Measurements from ENCODE around the gene NAT8L.

NAT8L gene

GRCh38 chr4:2089222-2089621, 30.1 kb downstream of the NAT8L start:
- no peaks in the 10 kb centered on the region for H3K9me3 Mint-ChIP-seq
- H3K4me1 Mint-ChIP-seq = no peaks in the 10 kb centered on the region
- no peak overlapping the region for H3K27ac Mint-ChIP-seq
- no peaks in the 10 kb centered on the region for H3K36me3 Mint-ChIP-seq
- no peak overlapping the region for H3K4me3 Mint-ChIP-seq
- H3K27me3 Mint-ChIP-seq = no peaks in the 10 kb centered on the region

DNA sequence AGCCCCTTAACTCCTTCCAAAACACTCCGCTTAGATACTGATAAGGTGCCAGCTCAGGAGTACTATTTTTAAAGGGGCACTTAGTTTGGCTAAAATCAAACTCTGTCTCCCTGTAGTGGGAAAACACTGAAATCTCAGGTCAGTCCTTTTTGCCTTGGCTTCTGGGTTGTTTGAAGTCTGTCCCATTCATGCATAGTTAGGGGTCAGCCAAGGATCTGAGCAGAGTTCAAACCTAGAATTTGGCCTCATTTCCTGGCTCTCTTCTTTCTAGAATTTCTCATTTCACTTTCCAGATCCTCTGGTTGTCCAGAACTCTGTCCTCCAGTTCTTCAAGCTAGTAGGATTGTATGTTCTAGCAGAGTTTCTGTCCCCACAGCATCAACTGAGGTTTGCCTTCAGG, 31.5 kb downstream of the NAT8L start:
- H3K4me3 Mint-ChIP-seq = no peak overlapping the region
- H3K4me1 Mint-ChIP-seq = no peaks in the 10 kb centered on the region
- H3K36me3 Mint-ChIP-seq = no peaks in the 10 kb centered on the region
- H3K27ac Mint-ChIP-seq = no peak overlapping the region
- H3K9me3 Mint-ChIP-seq = no peaks in the 10 kb centered on the region
- H3K27me3 Mint-ChIP-seq = no peaks in the 10 kb centered on the region

GRCh38 chr4:2091990-2092668, 33.0 kb downstream of the NAT8L start:
- no peaks in the 10 kb centered on the region for H3K4me1 Mint-ChIP-seq
- peaks cover 2% of the 10 kb centered on the region for H3K36me3 Mint-ChIP-seq
- H3K27ac Mint-ChIP-seq = no peak overlapping the region
- H3K9me3 Mint-ChIP-seq = peaks cover 8% of the 10 kb centered on the region
- H3K4me3 Mint-ChIP-seq = no peak overlapping the region
- no peaks in the 10 kb centered on the region for H3K27me3 Mint-ChIP-seq

GRCh38 chr4:2092669-2093053, 33.5 kb downstream of the NAT8L start:
- peaks cover 8% of the 10 kb centered on the region for H3K9me3 Mint-ChIP-seq
- H3K4me3 Mint-ChIP-seq = no peak overlapping the region
- H3K27me3 Mint-ChIP-seq = no peaks in the 10 kb centered on the region
- no peak overlapping the region for H3K27ac Mint-ChIP-seq
- no peaks in the 10 kb centered on the region for H3K4me1 Mint-ChIP-seq
- H3K36me3 Mint-ChIP-seq = peaks cover 2% of the 10 kb centered on the region

- H3K4me1 Mint-ChIP-seq = no peaks in the 10 kb centered on the region
- H3K27ac Mint-ChIP-seq = no peak overlapping the region
- H3K4me3 Mint-ChIP-seq = no peak overlapping the region
- no peaks in the 10 kb centered on the region for H3K27me3 Mint-ChIP-seq
- H3K36me3 Mint-ChIP-seq = peaks cover 2% of the 10 kb centered on the region
- H3K9me3 Mint-ChIP-seq = peaks cover 8% of the 10 kb centered on the region
These were observed 34.1 kb downstream of the NAT8L start for GRCh38 chr4:2093265-2093664.

GRCh38 chr4:2094545-2094944, 35.4 kb downstream of the NAT8L start:
- Mint-ChIP-seq H3K4me3 (no peak overlapping the region), H3K27me3 (no peaks in the 10 kb centered on the region), H3K9me3 (peaks cover 8% of the 10 kb centered on the region), H3K27ac (no peak overlapping the region), H3K36me3 (peaks cover 2% of the 10 kb centered on the region), H3K4me1 (no peaks in the 10 kb centered on the region)

- H3K9me3 Mint-ChIP-seq = peaks cover 8% of the 10 kb centered on the region
- no peak overlapping the region for H3K27ac Mint-ChIP-seq
- H3K36me3 Mint-ChIP-seq = peaks cover 2% of the 10 kb centered on the region
- no peaks in the 10 kb centered on the region for H3K4me1 Mint-ChIP-seq
- no peaks in the 10 kb centered on the region for H3K27me3 Mint-ChIP-seq
- H3K4me3 Mint-ChIP-seq = no peak overlapping the region
These were observed 36.3 kb downstream of the NAT8L start for GRCh38 chr4:2095236-2096072.

DNA sequence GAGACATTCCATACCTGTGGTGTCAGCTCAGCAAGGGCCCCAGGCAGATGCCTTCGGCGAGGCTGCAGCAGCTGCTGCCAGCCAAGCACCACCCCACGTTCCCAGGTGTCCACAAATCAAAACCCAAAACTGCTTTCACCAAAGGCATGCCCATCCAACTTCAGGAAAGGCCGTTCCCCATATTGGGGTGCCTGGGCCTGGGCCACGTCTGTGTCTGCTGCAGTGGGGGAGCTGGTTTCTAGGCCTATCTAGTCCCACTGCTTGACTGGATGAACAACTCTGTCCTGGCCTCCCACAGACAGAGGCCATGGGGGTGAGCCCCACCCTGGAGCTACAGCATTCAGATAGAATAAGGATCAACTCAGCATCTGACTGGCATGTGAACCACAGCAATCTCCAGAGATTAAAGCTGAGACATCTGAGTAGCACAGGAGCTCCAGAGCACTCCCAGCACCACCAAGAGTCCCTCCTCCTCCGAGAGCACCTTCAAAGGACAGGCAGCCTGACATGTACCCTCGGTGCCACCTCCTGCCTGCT, 37.0 kb downstream of the NAT8L start:
- no peak overlapping the region for H3K4me3 Mint-ChIP-seq
- no peak overlapping the region for H3K27ac Mint-ChIP-seq
- peaks cover under 1% of the 10 kb centered on the region for H3K27me3 Mint-ChIP-seq
- peaks cover 2% of the 10 kb centered on the region for H3K36me3 Mint-ChIP-seq
- peaks cover 8% of the 10 kb centered on the region for H3K9me3 Mint-ChIP-seq
- H3K4me1 Mint-ChIP-seq = no peaks in the 10 kb centered on the region

- Mint-ChIP-seq H3K4me1 (no peaks in the 10 kb centered on the region), H3K27me3 (peaks cover 1% of the 10 kb centered on the region), H3K27ac (no peak overlapping the region)
These were observed 42.4 kb downstream of the NAT8L start for GRCh38 chr4:2101346-2102044.

GRCh38 chr4:2102045-2102883, 43.1 kb downstream of the NAT8L start:
- H3K27me3 Mint-ChIP-seq = peaks cover 1% of the 10 kb centered on the region
- no peaks in the 10 kb centered on the region for H3K36me3 Mint-ChIP-seq
- H3K4me3 Mint-ChIP-seq = no peak overlapping the region
- H3K4me1 Mint-ChIP-seq = no peaks in the 10 kb centered on the region
- H3K9me3 Mint-ChIP-seq = peaks cover 5% of the 10 kb centered on the region
- H3K27ac Mint-ChIP-seq = no peak overlapping the region

More at GRCh38 chr4:2101346-2102044, 42.4 kb downstream of the NAT8L start:
- peaks cover under 1% of the 10 kb centered on the region for H3K36me3 Mint-ChIP-seq
- H3K4me3 Mint-ChIP-seq = no peak overlapping the region
- H3K9me3 Mint-ChIP-seq = peaks cover 11% of the 10 kb centered on the region

DNA sequence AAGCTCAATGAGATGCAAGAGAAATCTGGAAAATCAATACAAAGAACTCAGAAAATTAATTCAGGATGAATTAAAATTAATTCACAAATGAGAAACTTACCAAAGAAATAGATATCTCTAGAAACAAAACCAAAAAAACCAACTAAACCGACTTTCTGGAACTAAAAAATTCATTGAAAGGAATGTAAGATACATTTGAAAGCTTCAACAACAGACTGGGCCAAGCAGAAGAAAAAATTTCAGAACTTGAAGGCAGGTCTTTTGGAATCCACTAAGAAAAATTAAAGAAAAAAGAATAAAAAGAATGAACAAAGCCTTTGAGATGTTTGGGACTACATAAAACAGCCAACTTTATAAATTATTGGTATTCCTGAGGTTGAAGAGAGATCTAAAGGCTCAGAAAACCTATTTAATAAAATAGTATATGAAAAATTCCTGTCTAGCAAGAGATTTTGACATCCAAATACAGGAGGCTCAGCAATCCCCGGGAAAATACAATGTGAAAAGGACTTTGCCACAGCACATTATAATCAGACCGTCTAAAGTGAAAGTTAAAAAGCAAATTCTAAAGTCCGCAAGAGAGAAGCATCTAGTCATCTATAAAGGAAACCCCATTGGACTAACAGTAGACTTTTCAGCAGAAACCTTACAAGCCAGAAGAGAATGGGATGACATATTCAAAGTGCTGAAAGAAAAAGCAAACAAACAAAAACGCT, 44.2 kb downstream of the NAT8L start:
- Mint-ChIP-seq H3K9me3 (peaks cover 5% of the 10 kb centered on the region), H3K4me3 (no peak overlapping the region), H3K27me3 (peaks cover 1% of the 10 kb centered on the region), H3K4me1 (no peaks in the 10 kb centered on the region), H3K27ac (no peak overlapping the region), H3K36me3 (no peaks in the 10 kb centered on the region)

- peaks cover 5% of the 10 kb centered on the region for H3K9me3 Mint-ChIP-seq
- H3K4me3 Mint-ChIP-seq = no peak overlapping the region
- peaks cover 5% of the 10 kb centered on the region for H3K27me3 Mint-ChIP-seq
These were observed 44.9 kb downstream of the NAT8L start for GRCh38 chr4:2103843-2104547.

GRCh38 chr4:2104556-2105345, 45.6 kb downstream of the NAT8L start:
- H3K27ac Mint-ChIP-seq = no peak overlapping the region
- no peaks in the 10 kb centered on the region for H3K4me1 Mint-ChIP-seq
- no peaks in the 10 kb centered on the region for H3K36me3 Mint-ChIP-seq
- H3K9me3 Mint-ChIP-seq = peaks cover 5% of the 10 kb centered on the region
- H3K27me3 Mint-ChIP-seq = peaks cover 5% of the 10 kb centered on the region
- H3K4me3 Mint-ChIP-seq = no peak overlapping the region

More at GRCh38 chr4:2103843-2104547, 44.9 kb downstream of the NAT8L start:
- no peaks in the 10 kb centered on the region for H3K36me3 Mint-ChIP-seq
- no peaks in the 10 kb centered on the region for H3K4me1 Mint-ChIP-seq
- no peak overlapping the region for H3K27ac Mint-ChIP-seq
